Esophagus muscularis mucosa (tissue), 3 donors: ENCODE measurements around the gene SNAPC5.

Experiments used
- EP300 ChIP-seq: sonication (generic); formaldehyde crosslinking; IDR thresholded peaks from one replicate; pipeline ENCODE4 v1.6.1; 2017; ENCODE audit warnings: antibody characterized with exemption
- TF ChIP-seq, protein P1 (sequence below), 3 experiments: fragments of 200-600 bp in 2 of 3; fragments of 450-650 bp in 1 of 3; sonication (generic) in 2 of 3; IDR thresholded peaks; one replicate each; pipeline ENCODE4 v1.5.1; 2017 to 2019; ENCODE audit warnings: antibody characterized with exemption in 3 of 3, mild to moderate bottlenecking in 2 of 3, moderate library complexity in 1 of 3

DNA sequence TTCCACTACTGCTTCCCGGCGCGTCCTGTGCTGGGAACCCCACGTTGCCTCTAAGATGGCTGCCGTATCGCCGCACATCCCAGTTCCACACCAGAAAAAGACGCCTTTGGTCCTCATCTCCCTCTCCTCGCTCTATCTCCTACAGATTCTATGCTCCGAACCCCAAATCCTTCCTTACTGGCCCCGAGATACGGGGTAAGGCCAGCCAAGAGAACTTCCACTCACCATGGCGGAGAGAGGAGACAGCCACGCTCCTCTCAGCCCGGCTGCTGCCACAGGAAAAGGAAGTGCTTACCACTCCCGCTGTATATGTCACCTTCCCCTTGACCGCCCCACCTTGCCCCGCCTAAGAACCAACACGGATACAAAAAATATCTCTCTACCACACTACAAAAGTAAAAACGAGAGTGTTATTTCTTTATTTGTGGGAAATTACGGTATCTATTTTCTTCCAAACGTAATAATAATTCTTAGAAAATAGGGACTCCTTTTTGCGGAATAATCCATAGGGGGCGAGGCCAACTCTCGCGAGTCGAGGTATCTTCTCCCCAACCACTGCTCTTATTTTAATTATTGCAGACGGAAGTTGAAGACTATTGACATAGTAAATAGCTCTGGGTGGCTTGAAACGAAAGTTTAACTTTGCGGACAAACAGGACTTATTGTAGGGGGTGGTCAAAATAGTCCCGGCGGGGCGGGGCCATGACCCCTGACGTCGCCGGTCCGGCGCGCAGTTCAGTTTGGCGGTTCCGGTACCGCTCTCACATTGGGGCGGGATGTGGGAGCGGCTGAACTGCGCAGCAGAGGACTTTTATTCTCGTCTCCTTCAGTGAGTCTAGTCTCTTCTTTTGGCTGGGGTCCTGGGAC lies 7.2 kb upstream of the SNAPC5 start, which contains the start of the genes RPL4 and ZWILCH:
- TF ChIP-seq, protein P1, sequence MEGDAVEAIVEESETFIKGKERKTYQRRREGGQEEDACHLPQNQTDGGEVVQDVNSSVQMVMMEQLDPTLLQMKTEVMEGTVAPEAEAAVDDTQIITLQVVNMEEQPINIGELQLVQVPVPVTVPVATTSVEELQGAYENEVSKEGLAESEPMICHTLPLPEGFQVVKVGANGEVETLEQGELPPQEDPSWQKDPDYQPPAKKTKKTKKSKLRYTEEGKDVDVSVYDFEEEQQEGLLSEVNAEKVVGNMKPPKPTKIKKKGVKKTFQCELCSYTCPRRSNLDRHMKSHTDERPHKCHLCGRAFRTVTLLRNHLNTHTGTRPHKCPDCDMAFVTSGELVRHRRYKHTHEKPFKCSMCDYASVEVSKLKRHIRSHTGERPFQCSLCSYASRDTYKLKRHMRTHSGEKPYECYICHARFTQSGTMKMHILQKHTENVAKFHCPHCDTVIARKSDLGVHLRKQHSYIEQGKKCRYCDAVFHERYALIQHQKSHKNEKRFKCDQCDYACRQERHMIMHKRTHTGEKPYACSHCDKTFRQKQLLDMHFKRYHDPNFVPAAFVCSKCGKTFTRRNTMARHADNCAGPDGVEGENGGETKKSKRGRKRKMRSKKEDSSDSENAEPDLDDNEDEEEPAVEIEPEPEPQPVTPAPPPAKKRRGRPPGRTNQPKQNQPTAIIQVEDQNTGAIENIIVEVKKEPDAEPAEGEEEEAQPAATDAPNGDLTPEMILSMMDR (IDR thresholded peaks at IDR 0.05), result peak in 1 of 3 experiments; percentile 24
- TF ChIP-seq EP300, result no peak
